ENCODE data around the gene DAB2.

DNA sequence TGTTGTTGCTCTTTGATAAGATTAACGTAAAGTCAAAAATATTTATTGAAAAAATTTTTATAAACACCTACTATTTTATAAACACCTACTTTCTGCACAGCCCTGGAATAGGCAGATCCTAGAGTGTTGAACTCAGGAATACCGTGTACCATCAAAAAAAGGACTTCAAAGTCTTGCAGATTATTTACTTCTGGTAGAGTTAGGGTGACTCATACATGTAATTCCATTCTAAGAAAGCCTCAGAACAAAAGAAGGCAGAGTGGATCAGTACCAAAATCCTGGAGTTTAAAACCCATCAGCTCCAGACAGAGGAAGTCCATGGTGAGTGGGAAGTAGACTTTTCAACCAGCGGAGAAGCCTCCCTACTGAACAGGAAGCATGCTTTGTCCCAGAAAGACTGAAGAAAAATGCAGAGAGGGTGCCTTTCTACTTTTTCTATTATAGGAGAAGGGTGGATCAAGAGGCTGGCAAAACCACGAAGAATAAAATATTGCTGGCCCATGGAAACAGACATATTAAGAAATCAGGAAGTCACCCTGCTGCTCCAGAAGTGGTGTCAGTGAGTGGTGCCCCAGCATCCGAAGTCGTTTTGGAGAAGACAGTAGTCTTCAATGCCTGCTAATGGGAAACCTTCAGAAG, 45.1 kb upstream of the DAB2 start:
- TF ChIP-seq, protein P1, sequence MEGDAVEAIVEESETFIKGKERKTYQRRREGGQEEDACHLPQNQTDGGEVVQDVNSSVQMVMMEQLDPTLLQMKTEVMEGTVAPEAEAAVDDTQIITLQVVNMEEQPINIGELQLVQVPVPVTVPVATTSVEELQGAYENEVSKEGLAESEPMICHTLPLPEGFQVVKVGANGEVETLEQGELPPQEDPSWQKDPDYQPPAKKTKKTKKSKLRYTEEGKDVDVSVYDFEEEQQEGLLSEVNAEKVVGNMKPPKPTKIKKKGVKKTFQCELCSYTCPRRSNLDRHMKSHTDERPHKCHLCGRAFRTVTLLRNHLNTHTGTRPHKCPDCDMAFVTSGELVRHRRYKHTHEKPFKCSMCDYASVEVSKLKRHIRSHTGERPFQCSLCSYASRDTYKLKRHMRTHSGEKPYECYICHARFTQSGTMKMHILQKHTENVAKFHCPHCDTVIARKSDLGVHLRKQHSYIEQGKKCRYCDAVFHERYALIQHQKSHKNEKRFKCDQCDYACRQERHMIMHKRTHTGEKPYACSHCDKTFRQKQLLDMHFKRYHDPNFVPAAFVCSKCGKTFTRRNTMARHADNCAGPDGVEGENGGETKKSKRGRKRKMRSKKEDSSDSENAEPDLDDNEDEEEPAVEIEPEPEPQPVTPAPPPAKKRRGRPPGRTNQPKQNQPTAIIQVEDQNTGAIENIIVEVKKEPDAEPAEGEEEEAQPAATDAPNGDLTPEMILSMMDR (IDR thresholded peaks at IDR 0.05; ENCODE audit: poor library complexity, severe bottlenecking) = no peak
- TF ChIP-seq EP300 (conservative IDR thresholded peaks at IDR 0.05; ENCODE audit: poor library complexity, severe bottlenecking) (no peak), EZH2 (IDR thresholded peaks at IDR 0.05; ENCODE audit: borderline replicate concordance, insufficient read depth, low read length, poor library complexity, severe bottlenecking) (no peak), RAD21 (conservative IDR thresholded peaks at IDR 0.05) (no peak), TAF1 (IDR thresholded peaks at IDR 0.05; ENCODE audit: low read depth) (no peak)
- TF ChIP-seq, protein P2, sequence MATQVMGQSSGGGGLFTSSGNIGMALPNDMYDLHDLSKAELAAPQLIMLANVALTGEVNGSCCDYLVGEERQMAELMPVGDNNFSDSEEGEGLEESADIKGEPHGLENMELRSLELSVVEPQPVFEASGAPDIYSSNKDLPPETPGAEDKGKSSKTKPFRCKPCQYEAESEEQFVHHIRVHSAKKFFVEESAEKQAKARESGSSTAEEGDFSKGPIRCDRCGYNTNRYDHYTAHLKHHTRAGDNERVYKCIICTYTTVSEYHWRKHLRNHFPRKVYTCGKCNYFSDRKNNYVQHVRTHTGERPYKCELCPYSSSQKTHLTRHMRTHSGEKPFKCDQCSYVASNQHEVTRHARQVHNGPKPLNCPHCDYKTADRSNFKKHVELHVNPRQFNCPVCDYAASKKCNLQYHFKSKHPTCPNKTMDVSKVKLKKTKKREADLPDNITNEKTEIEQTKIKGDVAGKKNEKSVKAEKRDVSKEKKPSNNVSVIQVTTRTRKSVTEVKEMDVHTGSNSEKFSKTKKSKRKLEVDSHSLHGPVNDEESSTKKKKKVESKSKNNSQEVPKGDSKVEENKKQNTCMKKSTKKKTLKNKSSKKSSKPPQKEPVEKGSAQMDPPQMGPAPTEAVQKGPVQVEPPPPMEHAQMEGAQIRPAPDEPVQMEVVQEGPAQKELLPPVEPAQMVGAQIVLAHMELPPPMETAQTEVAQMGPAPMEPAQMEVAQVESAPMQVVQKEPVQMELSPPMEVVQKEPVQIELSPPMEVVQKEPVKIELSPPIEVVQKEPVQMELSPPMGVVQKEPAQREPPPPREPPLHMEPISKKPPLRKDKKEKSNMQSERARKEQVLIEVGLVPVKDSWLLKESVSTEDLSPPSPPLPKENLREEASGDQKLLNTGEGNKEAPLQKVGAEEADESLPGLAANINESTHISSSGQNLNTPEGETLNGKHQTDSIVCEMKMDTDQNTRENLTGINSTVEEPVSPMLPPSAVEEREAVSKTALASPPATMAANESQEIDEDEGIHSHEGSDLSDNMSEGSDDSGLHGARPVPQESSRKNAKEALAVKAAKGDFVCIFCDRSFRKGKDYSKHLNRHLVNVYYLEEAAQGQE (IDR thresholded peaks at IDR 0.05; ENCODE audit: borderline replicate concordance) = no peak
